NCI-H748 (cell line): ENCODE results near the gene MCFD2.
A peak's percentile ranks its signal among the peaks of the same experiment; 100 is the strongest.
"Not testable (repeated sequence)": the region's sequence is repeated elsewhere in the genome, so short reads cannot be mapped to it uniquely, and the experiment has no call there.

ENCODE experiments used
- DNase-seq: peaks from one replicate; lab custom pipeline; 2025; ENCODE audit not compliant: unreplicated experiment; lab: John Stamatoyannopoulos, UW

Gene MCFD2

DNA sequence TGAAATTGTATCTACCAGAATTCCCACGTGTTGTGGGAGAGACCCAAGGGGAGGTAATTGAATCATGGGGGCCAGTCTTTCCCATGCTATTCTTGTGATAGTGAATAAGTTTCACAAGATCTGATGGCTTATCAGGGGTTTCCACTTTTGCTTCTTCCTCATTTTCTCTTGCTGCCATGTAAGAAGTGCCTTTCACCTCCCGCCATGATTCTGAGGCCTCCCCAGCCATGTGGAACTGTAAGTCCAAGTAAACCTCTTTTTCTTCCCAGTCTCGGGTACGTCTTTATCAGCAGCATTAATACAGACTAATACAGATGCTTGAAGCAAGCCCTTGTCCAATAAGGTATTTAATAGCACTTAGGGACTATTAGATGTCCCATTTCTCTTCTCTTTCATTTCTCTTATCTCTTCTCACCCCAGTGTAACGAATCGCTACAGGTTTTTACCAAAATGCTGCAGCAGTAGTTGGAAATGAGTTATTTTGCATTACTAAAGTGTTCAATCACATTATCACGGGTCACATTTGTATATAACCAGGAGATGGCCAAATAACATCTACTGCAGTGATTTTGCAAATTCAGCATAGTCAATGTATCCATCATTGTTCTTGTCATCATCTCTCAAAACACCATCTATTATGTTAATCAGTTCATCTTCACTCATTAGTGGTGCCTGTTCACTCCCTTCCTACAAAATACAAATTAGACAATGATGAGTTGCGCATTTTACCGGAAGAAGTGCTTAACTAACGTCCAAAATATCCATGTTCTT is 10.5 kb downstream of the MCFD2 start:
- not testable (repeated sequence) for DNase-seq

DNA sequence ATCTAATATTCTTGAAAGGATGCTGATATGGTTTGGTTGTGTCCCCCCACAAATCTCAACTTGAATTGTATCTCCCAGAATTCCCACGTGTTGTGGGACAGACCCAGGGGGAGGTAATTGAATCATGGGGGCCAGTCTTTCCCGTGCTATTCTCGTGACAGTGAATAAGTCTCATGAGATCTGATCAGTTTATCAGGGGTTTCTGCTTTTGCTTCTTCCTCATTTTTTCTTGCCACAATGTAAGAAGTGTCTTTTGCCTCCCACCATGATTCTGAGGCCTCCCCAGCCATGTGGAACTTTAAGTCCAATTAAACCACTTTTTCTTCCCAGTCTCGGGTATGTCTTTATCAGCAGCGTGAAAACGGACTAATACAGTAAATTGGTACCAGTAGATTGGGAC is 12.6 kb downstream of the MCFD2 start:
- DNase-seq, result not testable (repeated sequence)

DNA sequence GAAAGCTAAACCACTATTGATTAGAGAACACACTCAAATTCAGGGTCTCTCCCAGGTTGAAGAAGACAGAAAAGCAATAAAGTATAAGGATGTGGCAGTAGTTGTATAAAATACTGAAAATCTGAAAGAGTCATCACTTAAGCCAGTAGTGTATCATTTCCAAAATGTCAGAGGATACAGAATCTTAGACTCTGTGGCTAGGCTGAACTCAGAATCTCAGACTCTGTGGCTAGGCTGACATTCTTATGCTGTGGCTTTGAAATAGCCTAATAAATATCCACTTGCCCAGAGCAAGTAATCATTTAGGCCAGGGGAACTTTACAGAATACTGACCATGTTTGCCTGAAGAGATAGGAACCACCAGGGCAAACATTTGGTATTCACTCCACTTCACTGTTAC is 13.1 kb downstream of the MCFD2 start:
- no peak for DNase-seq

- DNase-seq, result no peak
These were observed 14.0 kb downstream of the MCFD2 start for GRCh38 chr2:46901611-46902010.

DNA sequence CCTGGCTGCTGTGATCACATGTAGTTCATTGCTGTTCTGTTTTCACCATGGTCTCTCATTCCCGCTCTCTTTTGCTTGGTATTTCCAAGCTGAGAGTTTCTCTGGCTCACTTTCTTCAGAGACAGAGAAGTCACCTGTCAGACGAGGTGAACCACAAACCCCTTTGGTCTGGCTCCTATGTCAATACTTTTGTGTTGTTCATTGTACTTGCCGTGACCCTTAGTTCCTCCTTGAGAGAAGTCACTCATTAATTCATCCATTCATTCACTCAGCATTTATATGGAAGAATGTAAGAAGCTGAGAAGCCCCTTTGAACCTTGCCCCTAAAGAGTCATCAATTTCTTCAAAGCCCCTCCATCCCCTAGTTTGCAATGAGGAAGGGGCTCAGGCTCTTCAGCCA is 15.2 kb downstream of the MCFD2 start:
- no peak for DNase-seq

- DNase-seq, result no peak
These were observed 16.6 kb downstream of the MCFD2 start for GRCh38 chr2:46899053-46899452.

GRCh38 chr2:46898024-46898423 is 17.6 kb downstream of the MCFD2 start:
- no peak for DNase-seq

DNA sequence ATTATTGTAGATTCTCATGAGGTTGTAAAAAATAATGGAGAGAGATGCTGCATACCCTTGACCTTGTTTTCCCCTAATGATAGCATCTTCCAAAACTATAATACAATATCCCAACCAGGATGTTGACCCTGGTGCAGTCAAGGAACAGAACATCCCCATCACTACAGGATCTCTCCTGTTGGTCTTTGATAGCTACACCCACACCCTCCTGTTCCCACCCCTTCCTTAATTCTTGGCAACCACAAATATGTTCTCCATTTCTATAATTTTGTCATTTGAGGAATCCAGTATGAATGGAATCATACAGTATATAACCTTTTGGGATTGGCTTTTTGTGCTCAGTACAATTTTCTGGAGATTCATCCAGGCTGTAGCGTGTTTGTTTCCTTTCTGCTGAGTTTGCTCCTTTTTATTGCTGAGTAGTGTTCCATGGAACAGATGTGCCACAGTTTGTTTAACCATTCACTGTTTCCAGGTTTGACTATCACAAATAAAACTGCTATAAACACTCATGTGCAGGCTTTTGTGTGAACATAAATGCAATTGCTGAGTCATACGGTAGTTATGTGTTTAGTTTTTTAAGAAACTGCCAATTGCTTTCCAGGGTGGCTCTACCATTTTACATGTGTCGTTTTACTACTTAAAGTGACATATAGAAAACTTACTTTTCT is 22.2 kb downstream of the MCFD2 start:
- DNase-seq, result no peak

GRCh38 chr2:46891956-46892553 is 23.6 kb downstream of the MCFD2 start:
- DNase-seq, result no peak

GRCh38 chr2:46888421-46888952 is 27.1 kb downstream of the MCFD2 start:
- DNase-seq, result no peak

- no peak for DNase-seq
These were observed 28.3 kb downstream of the MCFD2 start for GRCh38 chr2:46887028-46887885.

GRCh38 chr2:46886268-46887027 is 29.2 kb downstream of the MCFD2 start:
- DNase-seq, result no peak

DNA sequence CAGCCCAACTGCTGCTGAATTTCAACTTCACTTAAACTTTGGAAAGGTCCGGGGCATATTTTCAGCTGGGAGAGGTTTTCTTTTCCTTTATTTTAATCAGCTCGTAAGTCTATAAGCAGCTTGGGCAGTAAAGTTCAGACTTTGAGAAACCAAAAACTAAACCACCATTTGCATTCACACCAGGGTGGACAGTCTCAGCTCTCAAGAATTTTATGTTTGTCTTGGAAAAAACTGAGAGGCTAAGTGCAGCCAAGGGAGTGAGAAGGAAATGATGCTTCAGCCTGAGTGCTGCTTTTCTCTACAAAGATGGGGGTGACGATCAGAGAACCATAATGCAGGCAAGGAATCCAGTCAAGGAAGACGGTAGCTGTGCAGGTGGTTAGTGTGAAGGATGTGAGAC is 30.2 kb downstream of the MCFD2 start:
- DNase-seq, result no peak

- DNase-seq, result no peak
These were observed 36.1 kb downstream of the MCFD2 start for GRCh38 chr2:46879511-46879910.

- DNase-seq, result no peak
These were observed 36.7 kb downstream of the MCFD2 start for GRCh38 chr2:46878886-46879285.

DNA sequence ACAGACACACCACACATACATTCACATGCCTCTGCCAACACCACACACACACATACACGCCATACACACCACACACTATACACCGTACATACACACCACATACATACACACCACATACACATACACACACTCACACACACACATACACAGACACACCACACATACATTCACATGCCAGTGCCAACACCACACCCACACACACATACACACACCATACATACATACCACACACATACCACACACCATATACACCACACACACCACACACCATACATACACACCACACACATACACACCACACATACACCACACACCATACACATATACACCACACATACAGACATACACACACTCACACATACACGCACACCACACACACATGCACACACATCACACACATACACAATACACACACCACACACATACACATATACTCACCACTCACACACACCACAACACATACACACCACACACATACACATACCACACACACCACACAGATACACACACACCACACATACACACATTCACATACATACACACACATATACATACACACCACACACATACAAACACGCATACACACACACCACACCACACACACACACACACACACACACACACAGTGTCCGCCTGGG is 37.2 kb downstream of the MCFD2 start:
- DNase-seq, result no peak

GRCh38 chr2:46877619-46878113 is 37.9 kb downstream of the MCFD2 start:
- DNase-seq, result no peak

- peak; percentile 28 for DNase-seq
These were observed 38.7 kb downstream of the MCFD2 start for GRCh38 chr2:46876741-46877384.
